GM19328 (cell line): ENCODE measurements around the gene ZNF341.
A peak's percentile ranks its signal among the peaks of the same experiment; 100 is the strongest.

Experiments used
- ATAC-seq: cut with Tn5 transposase; IDR thresholded peaks from one replicate; pipeline ENCODE4 v1.9.1; 2021; ENCODE audit warnings: mild to moderate bottlenecking, moderate library complexity; ENCODE audit not compliant: unreplicated experiment

ZNF341 gene

GRCh38 chr20:33701629-33702450, 30.0 kb upstream of the ZNF341 start:
- ATAC-seq, result no peak

DNA sequence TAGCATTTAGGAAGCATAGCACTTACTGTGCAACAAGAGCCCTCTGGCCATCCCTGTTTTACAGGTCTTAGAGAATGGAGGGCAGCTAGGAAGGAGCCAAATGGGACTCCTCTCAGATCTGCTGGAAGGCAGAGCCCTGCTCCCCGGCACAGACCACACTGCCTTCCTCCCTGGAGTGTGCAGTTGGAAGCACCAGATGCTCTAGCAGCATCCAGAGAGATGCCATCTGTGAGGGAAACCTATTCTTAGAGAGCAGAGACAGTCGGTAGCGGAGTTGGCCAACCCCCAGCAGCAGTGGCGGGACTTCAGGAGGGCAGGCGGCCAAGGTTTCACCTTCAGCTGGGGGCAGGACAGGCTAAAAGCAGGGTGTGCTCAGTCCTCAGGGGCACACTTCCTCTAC, 28.9 kb upstream of the ZNF341 start:
- no peak for ATAC-seq

DNA sequence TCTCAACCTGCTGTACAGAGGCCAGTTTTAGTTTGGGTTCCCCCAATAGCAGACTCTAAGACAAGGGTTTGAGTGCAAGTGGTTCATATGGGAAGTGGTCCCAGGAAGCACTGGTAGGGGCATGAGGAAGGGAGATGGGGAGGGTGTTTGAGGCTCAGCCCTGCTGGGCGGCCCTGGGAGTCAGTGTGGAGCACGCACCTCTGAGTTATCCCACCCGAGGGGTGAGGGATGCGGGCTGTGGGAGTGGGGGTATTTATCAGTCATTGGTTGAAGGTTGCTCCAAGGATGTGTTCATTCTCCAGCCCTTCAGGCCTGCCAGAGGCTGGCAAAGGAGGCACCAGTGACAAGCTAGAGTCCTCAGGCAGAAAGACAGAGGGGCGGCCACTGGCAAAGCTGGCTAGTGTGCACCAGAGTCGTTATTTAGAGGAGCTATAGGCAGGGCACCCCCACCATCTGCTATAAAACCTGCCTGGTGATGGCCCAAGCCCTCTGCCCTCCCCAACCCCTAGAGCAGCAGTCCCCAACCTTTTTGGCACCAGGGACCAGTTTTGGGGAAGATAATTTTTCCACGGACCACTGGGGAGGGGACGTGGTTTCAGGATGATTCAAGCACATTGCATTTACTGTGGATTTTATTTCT, 28.2 kb upstream of the ZNF341 start:
- no peak for ATAC-seq

- no peak for ATAC-seq
Measured at GRCh38 chr20:33704197-33704924, 27.4 kb upstream of the ZNF341 start.

GRCh38 chr20:33707668-33708067, 24.1 kb upstream of the ZNF341 start:
- no peak for ATAC-seq

DNA sequence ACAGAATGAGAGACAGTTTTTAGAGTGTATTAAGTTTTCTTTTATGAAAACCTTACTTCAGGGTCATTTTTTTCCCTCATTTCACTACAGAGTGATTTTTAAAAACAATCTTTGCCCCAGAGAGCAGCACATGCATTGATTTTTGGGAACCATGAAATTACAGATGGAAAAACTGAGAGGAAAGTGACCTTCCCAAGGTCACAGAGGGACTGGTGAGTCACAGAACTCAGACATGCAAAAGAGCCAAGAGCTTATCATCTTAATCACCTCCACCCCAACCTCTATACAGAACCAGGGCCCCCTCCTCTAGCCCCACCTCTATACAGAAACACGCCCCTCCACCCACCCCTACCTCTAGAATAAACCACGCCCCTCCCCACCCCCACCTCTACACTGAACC, 22.4 kb upstream of the ZNF341 start:
- no peak for ATAC-seq

DNA sequence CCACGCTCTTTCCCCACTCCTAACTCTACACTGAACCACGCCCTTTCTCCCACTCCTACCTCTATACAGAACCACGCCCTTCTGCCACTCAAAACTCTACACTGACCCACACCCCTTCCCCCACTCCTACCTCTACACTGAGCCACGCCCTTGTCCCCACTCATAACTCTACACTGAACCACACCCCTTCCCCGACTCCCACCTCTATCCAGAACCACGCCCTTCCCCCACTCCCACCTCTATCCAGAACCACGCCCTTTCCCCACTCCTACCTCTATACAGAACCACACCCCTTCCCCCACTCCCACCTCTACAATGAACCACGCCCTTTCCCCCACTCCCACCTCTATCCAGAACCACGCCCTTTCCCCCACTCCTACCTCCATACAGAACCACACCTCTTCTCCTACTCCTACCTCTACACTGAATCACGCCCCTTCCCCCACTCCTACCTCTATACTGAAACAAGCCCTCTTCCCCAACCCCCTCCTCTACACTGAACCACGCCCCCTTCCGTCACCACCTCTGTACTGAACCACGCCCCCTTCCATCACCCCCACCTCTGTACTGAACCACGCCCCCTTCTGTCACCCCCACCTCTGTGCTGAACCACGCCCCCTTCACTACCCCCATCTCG, 21.8 kb upstream of the ZNF341 start:
- no peak for ATAC-seq

DNA sequence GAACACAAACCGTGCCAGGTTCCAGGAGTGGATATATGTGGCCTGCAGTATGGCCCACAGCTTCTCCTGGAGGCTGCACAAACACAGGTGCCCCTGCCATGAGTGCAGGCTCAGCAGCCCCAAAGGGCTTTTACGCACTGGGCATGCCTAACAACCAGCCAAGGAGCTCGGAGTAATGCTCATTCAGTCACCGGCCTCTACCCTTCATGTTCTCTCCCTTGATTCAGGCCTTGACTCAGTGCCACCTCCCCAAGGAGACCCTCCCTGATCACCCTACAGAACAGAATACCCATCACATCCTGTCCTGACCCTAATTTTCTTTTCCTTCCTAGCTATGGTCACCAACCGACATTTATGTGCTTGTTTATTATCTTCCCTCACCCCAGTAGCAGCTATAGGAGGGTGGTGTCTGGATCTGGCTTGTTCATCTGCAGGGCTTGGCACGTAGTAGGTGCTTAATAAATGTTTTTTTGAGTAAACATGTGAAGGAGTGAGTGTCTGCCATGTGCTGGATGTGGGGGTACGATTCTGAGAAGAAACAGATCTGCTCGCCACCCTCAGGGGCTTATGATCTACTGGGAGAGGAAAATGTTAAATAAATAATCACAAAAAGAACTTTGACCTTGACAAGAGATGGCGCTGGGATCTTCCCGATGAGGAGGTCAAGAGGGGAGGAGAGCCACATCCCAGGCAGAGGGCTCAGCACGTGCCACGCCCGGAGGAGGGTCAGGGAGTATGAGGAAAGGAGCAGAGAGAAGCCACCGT, 20.9 kb upstream of the ZNF341 start:
- no peak for ATAC-seq

DNA sequence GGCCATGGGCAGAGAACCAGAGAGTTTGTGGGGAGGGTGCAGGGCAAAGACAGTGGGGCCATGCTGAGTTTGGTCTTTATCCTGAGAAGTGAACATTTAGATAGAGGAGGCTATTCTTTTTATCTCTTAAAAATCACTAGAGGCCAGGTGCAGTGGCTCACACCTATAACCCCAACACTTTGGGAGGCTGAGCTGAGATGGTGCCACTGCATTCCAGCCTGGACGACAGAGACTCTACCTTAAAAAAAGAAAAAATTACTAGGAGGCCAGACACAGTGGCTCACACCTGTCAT, 20.4 kb upstream of the ZNF341 start:
- ATAC-seq, result no peak

GRCh38 chr20:33713865-33714367, 17.9 kb upstream of the ZNF341 start:
- no peak for ATAC-seq

GRCh38 chr20:33716498-33716897, 15.3 kb upstream of the ZNF341 start:
- no peak for ATAC-seq

GRCh38 chr20:33719277-33719988, 12.4 kb upstream of the ZNF341 start:
- no peak for ATAC-seq

DNA sequence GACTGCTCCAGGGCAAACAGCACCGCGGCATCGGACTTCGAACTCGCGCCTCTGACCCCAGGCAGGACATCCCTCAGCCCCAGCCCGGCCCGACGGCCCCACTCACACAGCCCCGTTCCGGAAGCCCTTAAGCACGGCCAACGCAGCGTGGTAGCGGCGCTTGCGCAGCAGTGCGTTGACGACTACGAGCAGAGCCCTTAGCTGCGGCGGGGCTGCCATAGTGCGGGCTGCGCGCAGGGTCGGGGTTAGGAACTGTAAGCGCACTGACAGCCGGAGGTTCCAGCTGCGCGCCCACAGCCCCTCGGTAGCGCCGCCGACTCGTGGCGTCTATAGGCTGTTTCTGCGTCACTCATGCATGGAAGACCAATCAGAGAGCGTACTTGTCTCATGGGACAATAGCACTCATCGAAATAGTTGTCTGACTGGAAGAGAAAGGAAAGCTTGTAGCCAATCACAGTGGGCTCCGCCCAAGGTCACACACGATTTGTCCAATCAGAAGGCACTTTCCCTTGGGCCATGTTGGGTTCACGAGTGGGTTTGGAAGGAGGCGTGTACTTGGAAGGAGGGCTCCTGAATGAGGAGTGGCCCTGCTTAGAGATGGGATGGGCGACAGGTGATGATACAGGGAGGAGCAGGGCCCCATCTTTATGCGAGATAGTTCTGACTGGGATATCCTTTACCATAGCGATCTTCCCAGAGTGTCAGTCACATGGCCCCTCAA, 11.6 kb upstream of the ZNF341 start, which contains the start of gene PXMP4:
PXMP4 (minus strand) TSS at position 322 of the 721 bp plus-strand sequence; CDS start at position 219, 103 bp downstream.
- peak; percentile 97 for ATAC-seq

GRCh38 chr20:33721391-33722140, 10.2 kb upstream of the ZNF341 start:
- no peak for ATAC-seq

GRCh38 chr20:33724439-33725094, 7.2 kb upstream of the ZNF341 start:
- ATAC-seq, result no peak

DNA sequence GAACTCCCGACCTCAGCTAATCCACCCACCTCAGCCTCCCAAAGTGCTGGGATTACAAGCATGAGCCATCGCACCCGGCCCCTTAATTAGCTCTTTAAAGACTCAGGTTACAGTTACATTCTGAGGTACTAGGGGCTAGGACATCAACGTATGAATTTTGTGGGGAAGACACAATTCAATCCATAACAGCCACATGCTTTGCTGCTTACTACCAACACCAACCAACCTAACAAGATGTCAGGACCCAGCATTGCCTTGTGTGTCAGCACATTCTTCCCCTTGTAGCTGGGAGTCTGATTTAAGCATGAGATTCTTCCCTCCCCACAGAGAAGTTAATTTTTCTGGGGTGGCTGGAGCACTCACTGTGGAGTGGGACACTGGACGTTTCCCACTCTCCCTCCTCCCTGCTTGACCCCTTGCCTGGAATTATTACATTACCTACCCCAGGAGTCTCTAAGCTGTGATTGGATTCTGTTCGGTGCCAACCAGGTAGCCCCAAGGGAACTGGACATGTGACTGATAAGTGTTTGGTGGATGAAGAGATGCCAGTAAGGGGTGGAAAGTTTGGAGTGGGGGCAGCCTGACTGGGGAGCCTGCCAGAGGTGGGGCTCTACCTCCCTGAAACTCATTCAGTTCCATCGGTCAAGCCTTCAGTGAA, 6.1 kb upstream of the ZNF341 start:
- no peak for ATAC-seq

DNA sequence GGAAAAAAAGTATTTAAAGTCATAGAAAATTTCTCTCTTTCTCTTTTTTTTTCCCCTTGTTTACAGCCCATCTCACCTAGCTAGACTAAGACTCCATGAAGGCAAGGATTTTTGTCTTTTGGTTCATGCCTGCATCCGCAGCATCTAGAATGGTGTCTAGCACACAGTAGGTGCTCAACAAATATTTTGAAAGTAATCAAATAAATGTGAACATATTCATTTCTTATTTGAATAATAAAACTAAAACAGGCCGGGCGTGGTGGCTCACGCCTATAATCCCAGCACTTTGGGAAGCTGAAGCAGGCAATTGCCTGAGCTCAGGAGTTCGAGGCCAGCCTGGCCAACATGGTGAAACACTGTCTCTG, 4.7 kb upstream of the ZNF341 start:
- no peak for ATAC-seq

- no peak for ATAC-seq
Measured at GRCh38 chr20:33727806-33728205, 4.0 kb upstream of the ZNF341 start.
